HepG2 (cell line): ENCODE measurements around the gene KCTD13.

ENCODE experiments used
- BHLHE40 ChIP-seq: IDR thresholded peaks from 2 replicates; pipeline ENCODE4 v1.6.1; 2011; ENCODE audit warnings: low read length, improper control_type of control experiment
- KMT2B ChIP-seq: IDR thresholded peaks from 2 replicates; pipeline ENCODE4 v1.6.1; 2016; ENCODE audit warnings: missing genetic modification reagents, missing compliant biosample characterization
- LBX2 ChIP-seq: sonication (generic); formaldehyde crosslinking; IDR thresholded peaks from 2 replicates; pipeline ENCODE4 v1.5.0; 2020; ENCODE audit warnings: missing genetic modification reagents, mild to moderate bottlenecking, borderline replicate concordance
- POLR2A ChIP-seq, 2 experiments: IDR thresholded peaks; 2 replicates each; pipeline ENCODE4 v1.6.1; 2011; ENCODE audit warnings: low read depth in 2 of 2, low read length in 2 of 2, mild to moderate bottlenecking in 1 of 2, moderate library complexity in 1 of 2; ENCODE audit not compliant: insufficient read depth in 1 of 2
- RAD21 ChIP-seq: fragments of 450-650 bp; formaldehyde crosslinking; IDR thresholded peaks from 2 replicates; pipeline ENCODE4 v1.5.0; 2020; ENCODE audit warnings: mild to moderate bottlenecking
- SIN3A ChIP-seq: IDR thresholded peaks from 2 replicates; pipeline ENCODE4 v1.6.1; 2011; ENCODE audit warnings: low read depth, mild to moderate bottlenecking, control low read depth, low read length, borderline replicate concordance
- SMAD1 ChIP-seq: sonication (generic); formaldehyde crosslinking; IDR thresholded peaks from 2 replicates; pipeline ENCODE4 v1.4.0; 2020; ENCODE audit warnings: missing genetic modification reagents, low read depth, mild to moderate bottlenecking, borderline replicate concordance
- TBP ChIP-seq: sonication (generic); formaldehyde crosslinking; IDR thresholded peaks from 2 replicates; pipeline ENCODE4 v1.5.0; 2020; ENCODE audit warnings: missing genetic modification reagents
- ZBTB34 ChIP-seq: sonication (generic); formaldehyde crosslinking; IDR thresholded peaks from 2 replicates; pipeline ENCODE4 v1.8.0; 2022; ENCODE audit warnings: mild to moderate bottlenecking, missing genetic modification reagents
- ZBTB49 ChIP-seq: sonication (generic); formaldehyde crosslinking; IDR thresholded peaks from 2 replicates; pipeline ENCODE4 v1.4.0; 2020; ENCODE audit warnings: missing genetic modification reagents, borderline replicate concordance
- ZNF792 ChIP-seq: IDR thresholded peaks from 2 replicates; pipeline ENCODE4 v1.6.1; 2016
- TF ChIP-seq, protein P1 (sequence below): sonication (generic); formaldehyde crosslinking; conservative IDR thresholded peaks from 2 replicates; pipeline ENCODE4 v1.4.0; 2020; ENCODE audit warnings: missing genetic modification reagents
- TF ChIP-seq, protein P2 (sequence below): sonication (generic); formaldehyde crosslinking; IDR thresholded peaks from 2 replicates; pipeline ENCODE4 v1.4.0; 2020; ENCODE audit warnings: missing genetic modification reagents
- TF ChIP-seq, protein P3 (sequence below): sonication (generic); formaldehyde crosslinking; IDR thresholded peaks from 2 replicates; pipeline ENCODE4 v1.5.0; 2020; ENCODE audit warnings: mild to moderate bottlenecking, missing genetic modification reagents, moderate library complexity

DNA sequence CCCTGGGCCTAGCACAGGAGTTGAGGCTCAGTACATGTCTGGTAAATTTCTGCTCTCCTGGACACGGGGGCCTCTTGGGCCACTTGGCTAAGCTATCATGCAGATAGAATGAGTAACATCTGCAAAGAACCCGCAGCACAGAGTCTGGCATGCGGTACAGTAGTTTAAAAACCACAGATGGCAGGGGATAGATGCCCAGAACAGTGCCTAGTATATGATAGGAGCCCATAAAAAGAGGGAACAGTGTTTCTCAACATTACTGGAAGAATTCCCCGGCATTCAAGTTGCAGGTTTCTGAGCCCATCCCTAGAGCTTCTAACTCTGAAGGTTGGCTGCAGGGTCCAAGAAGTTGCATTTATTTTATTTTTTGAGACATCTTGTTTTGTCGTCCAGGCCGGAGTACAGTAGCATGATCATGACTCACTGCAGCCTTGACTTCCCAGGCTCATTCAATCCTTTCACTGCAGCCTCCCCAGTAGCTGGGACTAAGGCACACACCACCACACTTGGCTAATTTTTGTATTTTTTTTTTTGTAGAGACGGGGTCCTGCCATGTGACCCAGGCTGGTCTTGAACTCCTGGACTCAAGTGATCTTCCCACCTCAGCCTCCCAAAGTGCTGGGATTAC is 68.8 kb downstream of the KCTD13 start:
- no peak for TF ChIP-seq SMAD1
- TF ChIP-seq KMT2B (CRISPR knock-in tag) = no peak
- no peak for TF ChIP-seq ZNF792 (CRISPR knock-in tag)
- TF ChIP-seq RAD21 (CRISPR knock-in tag) = no peak
- TF ChIP-seq, protein P1, sequence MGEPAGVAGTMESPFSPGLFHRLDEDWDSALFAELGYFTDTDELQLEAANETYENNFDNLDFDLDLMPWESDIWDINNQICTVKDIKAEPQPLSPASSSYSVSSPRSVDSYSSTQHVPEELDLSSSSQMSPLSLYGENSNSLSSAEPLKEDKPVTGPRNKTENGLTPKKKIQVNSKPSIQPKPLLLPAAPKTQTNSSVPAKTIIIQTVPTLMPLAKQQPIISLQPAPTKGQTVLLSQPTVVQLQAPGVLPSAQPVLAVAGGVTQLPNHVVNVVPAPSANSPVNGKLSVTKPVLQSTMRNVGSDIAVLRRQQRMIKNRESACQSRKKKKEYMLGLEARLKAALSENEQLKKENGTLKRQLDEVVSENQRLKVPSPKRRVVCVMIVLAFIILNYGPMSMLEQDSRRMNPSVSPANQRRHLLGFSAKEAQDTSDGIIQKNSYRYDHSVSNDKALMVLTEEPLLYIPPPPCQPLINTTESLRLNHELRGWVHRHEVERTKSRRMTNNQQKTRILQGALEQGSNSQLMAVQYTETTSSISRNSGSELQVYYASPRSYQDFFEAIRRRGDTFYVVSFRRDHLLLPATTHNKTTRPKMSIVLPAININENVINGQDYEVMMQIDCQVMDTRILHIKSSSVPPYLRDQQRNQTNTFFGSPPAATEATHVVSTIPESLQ (CRISPR knock-in tag) = no peak
- no peak for TF ChIP-seq ZBTB49 (CRISPR knock-in tag)
- TF ChIP-seq ZBTB34 = no peak
- TF ChIP-seq POLR2A (IDR thresholded peaks at IDR 0.05; ENCODE audit: insufficient read depth in 1 of 2, low read depth in 2 of 2, low read length in 2 of 2) = no peak
- TF ChIP-seq, protein P2, sequence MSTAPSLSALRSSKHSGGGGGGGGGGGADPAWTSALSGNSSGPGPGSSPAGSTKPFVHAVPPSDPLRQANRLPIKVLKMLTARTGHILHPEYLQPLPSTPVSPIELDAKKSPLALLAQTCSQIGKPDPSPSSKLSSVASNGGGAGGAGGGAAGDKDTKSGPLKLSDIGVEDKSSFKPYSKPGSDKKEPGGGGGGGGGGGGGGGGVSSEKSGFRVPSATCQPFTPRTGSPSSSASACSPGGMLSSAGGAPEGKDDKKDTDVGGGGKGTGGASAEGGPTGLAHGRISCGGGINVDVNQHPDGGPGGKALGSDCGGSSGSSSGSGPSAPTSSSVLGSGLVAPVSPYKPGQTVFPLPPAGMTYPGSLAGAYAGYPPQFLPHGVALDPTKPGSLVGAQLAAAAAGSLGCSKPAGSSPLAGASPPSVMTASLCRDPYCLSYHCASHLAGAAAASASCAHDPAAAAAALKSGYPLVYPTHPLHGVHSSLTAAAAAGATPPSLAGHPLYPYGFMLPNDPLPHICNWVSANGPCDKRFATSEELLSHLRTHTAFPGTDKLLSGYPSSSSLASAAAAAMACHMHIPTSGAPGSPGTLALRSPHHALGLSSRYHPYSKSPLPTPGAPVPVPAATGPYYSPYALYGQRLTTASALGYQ (CRISPR knock-in tag) = no peak
- TF ChIP-seq, protein P3, sequence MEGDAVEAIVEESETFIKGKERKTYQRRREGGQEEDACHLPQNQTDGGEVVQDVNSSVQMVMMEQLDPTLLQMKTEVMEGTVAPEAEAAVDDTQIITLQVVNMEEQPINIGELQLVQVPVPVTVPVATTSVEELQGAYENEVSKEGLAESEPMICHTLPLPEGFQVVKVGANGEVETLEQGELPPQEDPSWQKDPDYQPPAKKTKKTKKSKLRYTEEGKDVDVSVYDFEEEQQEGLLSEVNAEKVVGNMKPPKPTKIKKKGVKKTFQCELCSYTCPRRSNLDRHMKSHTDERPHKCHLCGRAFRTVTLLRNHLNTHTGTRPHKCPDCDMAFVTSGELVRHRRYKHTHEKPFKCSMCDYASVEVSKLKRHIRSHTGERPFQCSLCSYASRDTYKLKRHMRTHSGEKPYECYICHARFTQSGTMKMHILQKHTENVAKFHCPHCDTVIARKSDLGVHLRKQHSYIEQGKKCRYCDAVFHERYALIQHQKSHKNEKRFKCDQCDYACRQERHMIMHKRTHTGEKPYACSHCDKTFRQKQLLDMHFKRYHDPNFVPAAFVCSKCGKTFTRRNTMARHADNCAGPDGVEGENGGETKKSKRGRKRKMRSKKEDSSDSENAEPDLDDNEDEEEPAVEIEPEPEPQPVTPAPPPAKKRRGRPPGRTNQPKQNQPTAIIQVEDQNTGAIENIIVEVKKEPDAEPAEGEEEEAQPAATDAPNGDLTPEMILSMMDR (CRISPR knock-in tag) = no peak
- TF ChIP-seq LBX2 (CRISPR knock-in tag) = no peak
- no peak for TF ChIP-seq TBP (CRISPR knock-in tag)
- TF ChIP-seq BHLHE40 = no peak
- TF ChIP-seq SIN3A = no peak
